HG03565 (cell line): Measurements from ENCODE around the gene RBM8A.

ENCODE experiments used
- ATAC-seq: cut with Tn5 transposase; IDR thresholded peaks from one replicate; pipeline ENCODE4 v1.9.1; 2021; ENCODE audit warnings: mild to moderate bottlenecking, moderate library complexity; ENCODE audit not compliant: unreplicated experiment

The RBM8A gene

GRCh38 chr1:145884675-145885074 lies 42.6 kb downstream of the RBM8A start:
- no peak for ATAC-seq

GRCh38 chr1:145879775-145880174 lies 47.5 kb downstream of the RBM8A start:
- no peak for ATAC-seq

GRCh38 chr1:145878724-145879123 lies 48.6 kb downstream of the RBM8A start:
- ATAC-seq, result no peak

GRCh38 chr1:145877923-145878486 lies 49.3 kb downstream of the RBM8A start:
- no peak for ATAC-seq

- no peak for ATAC-seq
These were observed 52.6 kb downstream of the RBM8A start for GRCh38 chr1:145874646-145875045.

GRCh38 chr1:145871994-145872924 lies 55.0 kb downstream of the RBM8A start:
- ATAC-seq, result no peak
